GM19452 (cell line): ENCODE measurements around the gene IFNLR1.

Experiments
- ATAC-seq: cut with Tn5 transposase; IDR thresholded peaks from one replicate; pipeline ENCODE4 v1.9.1; 2021; ENCODE audit not compliant: unreplicated experiment

Gene IFNLR1

GRCh38 chr1:24107462-24108138 lies 79.5 kb downstream of the IFNLR1 start:
- ATAC-seq, result no peak

- no peak for ATAC-seq
Measured at GRCh38 chr1:24105368-24106160, 81.5 kb downstream of the IFNLR1 start.

- no peak for ATAC-seq
Measured at GRCh38 chr1:24104854-24105253, 82.2 kb downstream of the IFNLR1 start.
